SH-SY5Y (cell line): ENCODE results near the gene MEIS2.

Experiments
- GATA2 ChIP-seq: IDR thresholded peaks from 2 replicates; pipeline ENCODE4 v1.6.1; 2011; ENCODE audit warnings: mild to moderate bottlenecking, low read depth, low read length
- GATA3 ChIP-seq: IDR thresholded peaks from 2 replicates; pipeline ENCODE4 v1.6.1; 2011; ENCODE audit warnings: low read depth, mild to moderate bottlenecking, low read length, moderate library complexity

MEIS2 gene

GRCh38 chr15:36888011-36888992 is 212.0 kb downstream of the MEIS2 start:
- no peak for TF ChIP-seq GATA3
- no peak for TF ChIP-seq GATA2

- TF ChIP-seq GATA2 (no peak), GATA3 (no peak)
Observed at GRCh38 chr15:36887214-36887961, 213.0 kb downstream of the MEIS2 start.

- TF ChIP-seq GATA3: no peak
Observed at GRCh38 chr15:36886701-36887100, 213.6 kb downstream of the MEIS2 start.

GRCh38 chr15:36886191-36886590 is 214.2 kb downstream of the MEIS2 start:
- no peak for TF ChIP-seq GATA3
- TF ChIP-seq GATA2: no peak

GRCh38 chr15:36885771-36886170 is 214.6 kb downstream of the MEIS2 start:
- TF ChIP-seq GATA2 (no peak), GATA3 (no peak)

- TF ChIP-seq GATA2 (no peak), GATA3 (no peak)
Observed at GRCh38 chr15:36884936-36885635, 215.3 kb downstream of the MEIS2 start.

- TF ChIP-seq GATA3 (no peak), GATA2 (no peak)
Observed at GRCh38 chr15:36884518-36884875, 215.9 kb downstream of the MEIS2 start.

- no peak for TF ChIP-seq GATA2
- TF ChIP-seq GATA3: no peak
Observed at GRCh38 chr15:36883713-36884517, 216.4 kb downstream of the MEIS2 start.

GRCh38 chr15:36882487-36883131 is 217.7 kb downstream of the MEIS2 start:
- TF ChIP-seq GATA2 (no peak), GATA3 (no peak)

GRCh38 chr15:36882056-36882455 is 218.3 kb downstream of the MEIS2 start:
- no peak for TF ChIP-seq GATA2
- no peak for TF ChIP-seq GATA3

GRCh38 chr15:36881516-36881915 is 218.8 kb downstream of the MEIS2 start:
- TF ChIP-seq GATA3 (no peak), GATA2 (no peak)

- TF ChIP-seq GATA3 (no peak), GATA2 (no peak)
Observed at GRCh38 chr15:36880913-36881460, 219.4 kb downstream of the MEIS2 start.

- TF ChIP-seq GATA3: no peak
- no peak for TF ChIP-seq GATA2
Observed at GRCh38 chr15:36880224-36880912, 220.0 kb downstream of the MEIS2 start.
